BJ (cell line): ENCODE measurements around the gene DTX2. TPM values are rescaled to one million over a fixed set of nuclear protein-coding genes. Genes with fewer than 3 reads are reported as not detected.
A peak's percentile ranks its signal among the peaks of the same experiment; 100 is the strongest.
"Not testable (repeated sequence)": the region's sequence is repeated elsewhere in the genome, so short reads cannot be mapped to it uniquely, and the experiment has no call there.

ENCODE experiments used
- CTCF ChIA-PET: fragments of 350-600 bp; formaldehyde crosslinking; extraction: SDS; loops from one replicate; lab custom pipeline; 2021; ENCODE audit warnings: antibody characterized with exemption, inconsistent platforms; lab: Yijun Ruan, JAX
- POLR2A ChIA-PET: fragments of 300-600 bp; sonication (Branson Sonifier 250); formaldehyde crosslinking; extraction: SDS; loops from one replicate; lab custom pipeline; 2021; ENCODE audit warnings: antibody characterized with exemption; lab: Charles Lee
- DNase-seq: peaks from one replicate; pipeline ENCODE4 v3.0.0-alpha.2; 2011; ENCODE audit warnings: low read depth
- H3K27me3 ChIP-seq: 2 replicates; pipeline ENCODE4 v1.6.0; 2011; ENCODE audit warnings: low read length; ENCODE audit not compliant: control insufficient read depth, insufficient read depth
- H3K36me3 ChIP-seq: 2 replicates; pipeline ENCODE4 v1.5.1; 2011; ENCODE audit warnings: low read length; ENCODE audit not compliant: control insufficient read depth, insufficient read depth
- H3K4me3 ChIP-seq: 2 replicates; pipeline ENCODE4 v1.5.1; 2011; ENCODE audit warnings: low read depth, mild to moderate bottlenecking, control low read depth, low read length
- CTCF ChIP-seq: IDR thresholded peaks from 2 replicates; pipeline ENCODE4 v1.5.1; 2011; ENCODE audit warnings: low read depth, mild to moderate bottlenecking, control low read depth, inconsistent platforms, low read length, moderate library complexity; ENCODE audit not compliant: insufficient read depth
- polyA minus RNA-seq: library from RNA; depleted of rRNA, polyadenylated mRNA; stranded (reverse); fragments of >200 nt; gene quantifications from 2 replicates; pipeline ENCODE4 v1.2.3, GENCODE V29; 2011; rRNA and poly(A)+ RNA removed
- polyA plus RNA-seq: library from polyadenylated mRNA; depleted of rRNA; stranded (reverse); fragments of >200 nt; gene quantifications from 2 replicates; pipeline ENCODE4 v1.2.3, GENCODE V29; 2011; rRNA removed

The DTX2 gene
- polyA plus RNA-seq, result 2.0 and 3.3 TPM in 2 replicates
- 9.2 and 11.0 TPM in 2 replicates for polyA minus RNA-seq

- H3K4me3 ChIP-seq, result peak within 1 kb of the TSS; percentile 52
- DNase-seq, CTCF ChIA-PET, POLR2A ChIA-PET, H3K27me3 ChIP-seq, H3K36me3 ChIP-seq: not testable (repeated sequence)
Observed at GRCh38 chr7:76461464-76462101, at the start of gene DTX2. Gene DTX2, plus strand, starts transcription at chr7:76461709. Its CDS starts 18,801 bp downstream, at chr7:76480510.

GRCh38 chr7:76412249-76412648 is 49.3 kb upstream of the DTX2 start:
- ChIA-PET CTCF (no interaction called here), POLR2A (no interaction called here)

GRCh38 chr7:76417654-76418310 is 43.7 kb upstream of the DTX2 start:
- H3K27me3 ChIP-seq, H3K36me3 ChIP-seq, CTCF ChIA-PET, H3K4me3 ChIP-seq, POLR2A ChIA-PET, DNase-seq: not testable (repeated sequence)

More at GRCh38 chr7:76412249-76412648, 49.3 kb upstream of the DTX2 start:
- Histone ChIP-seq H3K27me3 (no peaks in the 10 kb centered on the region; the same call in 1 of the 2 replicates), H3K4me3 (no peak overlapping the region), H3K36me3 (no peaks in the 10 kb centered on the region)
- no peak for DNase-seq
- TF ChIP-seq CTCF, result no peak

- POLR2A ChIA-PET, result interaction anchor here (0.6 kb wide), 1 partner anchor 224 kb away, joined by 7 read pairs; no protein-coding TSS in a partner anchor
- H3K4me3 ChIP-seq, H3K36me3 ChIP-seq, H3K27me3 ChIP-seq: not testable (repeated sequence)
- peak; percentile 92 for DNase-seq
- CTCF ChIA-PET, result interaction anchor here (0.6 to 0.8 kb wide), 3 partner anchors 61 to 121 kb away, joined by 3 read pairs; no protein-coding TSS in a partner anchor
Observed at GRCh38 chr7:76421097-76421496, 40.4 kb upstream of the DTX2 start.

GRCh38 chr7:76423666-76424412 is 37.7 kb upstream of the DTX2 start:
- POLR2A ChIA-PET, result interaction anchor here (0.5 to 0.6 kb wide), 2 partner anchors 166 to 203 kb away, joined by 3 to 4 read pairs; no protein-coding TSS in a partner anchor
- no peak for DNase-seq
- H3K27me3 ChIP-seq, result no peaks in the 10 kb centered on the region
- H3K4me3 ChIP-seq, result no peak overlapping the region
- CTCF ChIA-PET, result interaction anchor here (0.5 to 1.1 kb wide), 2 partner anchors 14 to 105 kb away, joined by 3 read pairs; partner anchors contain the start of gene SSC4D
- no peak for TF ChIP-seq CTCF
- H3K36me3 ChIP-seq, result no peaks in the 10 kb centered on the region

- no peak for DNase-seq
- TF ChIP-seq CTCF, result no peak
- POLR2A ChIA-PET, result no interaction called here
- Histone ChIP-seq H3K4me3 (no peak within 1 kb of the TSS), H3K36me3 (no peaks in the 10 kb centered on the region), H3K27me3 (no peaks in the 10 kb centered on the region)
- CTCF ChIA-PET, result interaction anchor here (0.6 to 1.1 kb wide), 2 partner anchors 106 to 240 kb away, joined by 3 to 4 read pairs; no protein-coding TSS in a partner anchor
Observed at GRCh38 chr7:76424413-76425111, 36.9 kb upstream of the DTX2 start, which contains the start of gene ZP3. Gene ZP3, plus strand, starts transcription at chr7:76424950. Its CDS starts 15 bp downstream, at chr7:76424965.
